GM04504 (cell line): ENCODE measurements around the gene MTO1.
A peak's percentile ranks its signal among the peaks of the same experiment; 100 is the strongest.
"Not testable (repeated sequence)": the region's sequence is repeated elsewhere in the genome, so short reads cannot be mapped to it uniquely, and the experiment has no call there.

Experiments
- DNase-seq: peaks from one replicate; pipeline ENCODE4 v3.0.0-alpha.2; 2012; ENCODE audit warnings: low read depth

MTO1 gene

GRCh38 chr6:73503027-73503772 lies 41.7 kb downstream of the MTO1 start:
- no peak for DNase-seq

GRCh38 chr6:73504160-73504559 lies 42.6 kb downstream of the MTO1 start:
- no peak for DNase-seq

- DNase-seq = no peak
Observed at GRCh38 chr6:73505142-73505541, 43.6 kb downstream of the MTO1 start.

GRCh38 chr6:73505705-73506104 lies 44.2 kb downstream of the MTO1 start:
- DNase-seq = not testable (repeated sequence)

GRCh38 chr6:73506246-73506645 lies 44.7 kb downstream of the MTO1 start:
- no peak for DNase-seq

GRCh38 chr6:73508776-73509175 lies 47.2 kb downstream of the MTO1 start:
- no peak for DNase-seq

- DNase-seq = no peak
Observed at GRCh38 chr6:73509851-73510250, 48.3 kb downstream of the MTO1 start.

- no peak for DNase-seq
Observed at GRCh38 chr6:73511796-73512195, 50.3 kb downstream of the MTO1 start.

- DNase-seq = no peak
Observed at GRCh38 chr6:73513496-73513854, 51.9 kb downstream of the MTO1 start.

GRCh38 chr6:73514746-73515110 lies 53.2 kb downstream of the MTO1 start:
- no peak for DNase-seq

- DNase-seq = no peak
Observed at GRCh38 chr6:73515204-73515655, 53.7 kb downstream of the MTO1 start.

- no peak for DNase-seq
Observed at GRCh38 chr6:73516514-73517489, 55.3 kb downstream of the MTO1 start.

GRCh38 chr6:73518100-73518981 lies 56.8 kb downstream of the MTO1 start:
- DNase-seq = not testable (repeated sequence)

GRCh38 chr6:73518982-73519881 lies 57.7 kb downstream of the MTO1 start:
- not testable (repeated sequence) for DNase-seq

GRCh38 chr6:73519926-73520687 lies 58.6 kb downstream of the MTO1 start:
- peak; percentile 47 for DNase-seq

- DNase-seq = peak; percentile 100
Observed at GRCh38 chr6:73520688-73521350, 59.3 kb downstream of the MTO1 start, which contains the start of gene EEF1A1. Gene EEF1A1 (minus strand): TSS chr6:73521032. CDS start chr6:73520026, 1,006 bp downstream.

GRCh38 chr6:73521351-73521985 lies 59.9 kb downstream of the MTO1 start:
- peak; percentile 80 for DNase-seq

GRCh38 chr6:73523434-73524123 lies 62.0 kb downstream of the MTO1 start:
- DNase-seq = no peak
